ENCODE data around the gene RGS7.

- TF ChIP-seq, protein P1, sequence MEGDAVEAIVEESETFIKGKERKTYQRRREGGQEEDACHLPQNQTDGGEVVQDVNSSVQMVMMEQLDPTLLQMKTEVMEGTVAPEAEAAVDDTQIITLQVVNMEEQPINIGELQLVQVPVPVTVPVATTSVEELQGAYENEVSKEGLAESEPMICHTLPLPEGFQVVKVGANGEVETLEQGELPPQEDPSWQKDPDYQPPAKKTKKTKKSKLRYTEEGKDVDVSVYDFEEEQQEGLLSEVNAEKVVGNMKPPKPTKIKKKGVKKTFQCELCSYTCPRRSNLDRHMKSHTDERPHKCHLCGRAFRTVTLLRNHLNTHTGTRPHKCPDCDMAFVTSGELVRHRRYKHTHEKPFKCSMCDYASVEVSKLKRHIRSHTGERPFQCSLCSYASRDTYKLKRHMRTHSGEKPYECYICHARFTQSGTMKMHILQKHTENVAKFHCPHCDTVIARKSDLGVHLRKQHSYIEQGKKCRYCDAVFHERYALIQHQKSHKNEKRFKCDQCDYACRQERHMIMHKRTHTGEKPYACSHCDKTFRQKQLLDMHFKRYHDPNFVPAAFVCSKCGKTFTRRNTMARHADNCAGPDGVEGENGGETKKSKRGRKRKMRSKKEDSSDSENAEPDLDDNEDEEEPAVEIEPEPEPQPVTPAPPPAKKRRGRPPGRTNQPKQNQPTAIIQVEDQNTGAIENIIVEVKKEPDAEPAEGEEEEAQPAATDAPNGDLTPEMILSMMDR (IDR thresholded peaks at IDR 0.05) = no peak
- no peak for TF ChIP-seq POLR2A (IDR thresholded peaks at IDR 0.05)
- TF ChIP-seq POLR2AphosphoS5 (IDR thresholded peaks at IDR 0.05; ENCODE audit: insufficient read depth in 1 of 2, low read depth in 1 of 2) = no peak
Measured at GRCh38 chr1:241140670-241141069, 216.3 kb downstream of the RGS7 start.

Data from vagina (tissue), 2 donors.